GM19463 (cell line): ENCODE results near the gene MYRFL.
"Not testable (repeated sequence)": the region's sequence is repeated elsewhere in the genome, so short reads cannot be mapped to it uniquely, and the experiment has no call there.

ENCODE experiments used
- ATAC-seq: cut with Tn5 transposase; IDR thresholded peaks from one replicate; pipeline ENCODE4 v1.9.1; 2021; ENCODE audit warnings: mild to moderate bottlenecking, moderate library complexity; ENCODE audit not compliant: unreplicated experiment

MYRFL gene

GRCh38 chr12:69984241-69984640, 159.2 kb downstream of the MYRFL start:
- ATAC-seq = no peak

GRCh38 chr12:69985656-69986055, 160.6 kb downstream of the MYRFL start:
- peak; percentile 93 for ATAC-seq

GRCh38 chr12:69986114-69986513, 161.1 kb downstream of the MYRFL start:
- no peak for ATAC-seq

- ATAC-seq = no peak
These were observed 162.6 kb downstream of the MYRFL start for GRCh38 chr12:69987579-69988091.

GRCh38 chr12:69988481-69989321, 163.7 kb downstream of the MYRFL start:
- ATAC-seq = no peak

GRCh38 chr12:69991690-69992288, 166.8 kb downstream of the MYRFL start:
- ATAC-seq = no peak

- ATAC-seq = no peak
These were observed 168.4 kb downstream of the MYRFL start for GRCh38 chr12:69993433-69993832.

- ATAC-seq = not testable (repeated sequence)
These were observed 169.1 kb downstream of the MYRFL start for GRCh38 chr12:69994086-69994485.

- no peak for ATAC-seq
These were observed 169.7 kb downstream of the MYRFL start for GRCh38 chr12:69994724-69995173.

GRCh38 chr12:69996241-69996640, 171.2 kb downstream of the MYRFL start:
- ATAC-seq = no peak

GRCh38 chr12:69996722-69997121, 171.7 kb downstream of the MYRFL start:
- no peak for ATAC-seq

- ATAC-seq = no peak
These were observed 173.0 kb downstream of the MYRFL start for GRCh38 chr12:69998011-69998410.

- ATAC-seq = no peak
These were observed 173.9 kb downstream of the MYRFL start for GRCh38 chr12:69998922-69999321.

- ATAC-seq = no peak
These were observed 174.5 kb downstream of the MYRFL start for GRCh38 chr12:69999561-69999960.

GRCh38 chr12:70002097-70002911, 177.3 kb downstream of the MYRFL start:
- no peak for ATAC-seq

GRCh38 chr12:70002912-70003255, 177.9 kb downstream of the MYRFL start:
- no peak for ATAC-seq

GRCh38 chr12:70005864-70006618, 181.0 kb downstream of the MYRFL start:
- ATAC-seq = no peak

- no peak for ATAC-seq
These were observed 181.6 kb downstream of the MYRFL start for GRCh38 chr12:70006619-70006973.

GRCh38 chr12:70007687-70008086, 182.7 kb downstream of the MYRFL start:
- ATAC-seq = no peak
